Panc1 (cell line): Measurements from ENCODE around the gene SASH3. TPM values are rescaled to one million over a fixed set of nuclear protein-coding genes. Genes with fewer than 3 reads are reported as not detected.

Experiments
- ATAC-seq: fragments of 200-7000 bp; cut with Tn5 transposase; 2 replicates; pipeline ENCODE4 v1.9.1; 2020; ENCODE audit warnings: mild to moderate bottlenecking, moderate library complexity
- BruUV-seq: library from RNA; stranded (reverse); fragments of 400-500 nt; replicated peaks from 2 replicates; lab custom pipeline; 2021; lab: Mats Ljungman, UMichigan
- CTCF ChIA-PET: fragments of 300-600 bp; sonication (Branson Sonifier 250); formaldehyde crosslinking; loops from one replicate; lab custom pipeline; 2022; ENCODE audit warnings: antibody characterized with exemption; lab: Charles Lee
- POLR2A ChIA-PET: fragments of 300-600 bp; sonication (Branson Sonifier 250); formaldehyde crosslinking; loops from one replicate; lab custom pipeline; 2022; ENCODE audit warnings: antibody characterized with exemption; lab: Charles Lee
- DNase-seq: peaks from one replicate; pipeline ENCODE4 v3.0.0-alpha.2; 2010; ENCODE audit warnings: low read depth, low spot score
- H3K27ac ChIP-seq: 2 replicates; pipeline ENCODE4 v1.5.1; 2011; ENCODE audit warnings: mild to moderate bottlenecking, low read length, inconsistent platforms
- H3K27me3 ChIP-seq: fragments of 200-500 bp; sonication (Bioruptor generic); 2 replicates; pipeline ENCODE4 v1.6.0; 2014; ENCODE audit warnings: low read length, inconsistent platforms; ENCODE audit not compliant: control insufficient read depth, insufficient read depth
- H3K36me3 ChIP-seq: fragments of 200-500 bp; sonication (Bioruptor generic); 2 replicates; pipeline ENCODE4 v1.5.1; 2014; ENCODE audit warnings: inconsistent platforms, mild to moderate bottlenecking, low read length, moderate library complexity; ENCODE audit not compliant: control insufficient read depth, insufficient read depth
- H3K4me1 ChIP-seq: 2 replicates; pipeline ENCODE4 v1.5.1; 2011; ENCODE audit warnings: inconsistent platforms, mild to moderate bottlenecking, low read length, moderate library complexity; ENCODE audit not compliant: control insufficient read depth, insufficient read depth
- H3K4me3 ChIP-seq, 2 experiments: 2 replicates each; pipeline ENCODE4 v1.5.1; 2011 to 2012; ENCODE audit warnings: low read depth in 2 of 2, low read length in 2 of 2, mild to moderate bottlenecking in 2 of 2, inconsistent platforms in 1 of 2, moderate library complexity in 1 of 2
- H3K9me3 ChIP-seq: fragments of 200-500 bp; sonication (Bioruptor generic); 2 replicates; pipeline ENCODE4 v1.5.1; 2014; ENCODE audit warnings: low read depth, mild to moderate bottlenecking, inconsistent platforms, low read length, moderate library complexity; ENCODE audit not compliant: control insufficient read depth, insufficient read depth
- POLR2AphosphoS5 ChIP-seq: IDR thresholded peaks from 2 replicates; pipeline ENCODE4 v1.6.1; 2012; ENCODE audit warnings: mild to moderate bottlenecking, low read depth, low read length, moderate library complexity
- SIN3A ChIP-seq: IDR thresholded peaks from 2 replicates; pipeline ENCODE4 v1.6.1; 2012; ENCODE audit warnings: low read depth, mild to moderate bottlenecking, low read length, moderate library complexity, borderline replicate concordance; ENCODE audit not compliant: insufficient read depth
- TCF7L2 ChIP-seq: IDR thresholded peaks from 2 replicates; pipeline ENCODE4 v1.6.1; 2011; ENCODE audit warnings: mild to moderate bottlenecking, low read depth, low read length, inconsistent platforms
- in situ Hi-C: cut with HindIII; loops from 2 replicates; pipeline ENCODE4 v1.10.0; 2016; ENCODE audit warnings: low sequenced_read_pairs, low pct_unique_long_range_greater_than_20kb
- intact Hi-C: fragments of 100-400 bp; cut with micrococcal nuclease; formaldehyde crosslinking; loops from one replicate; pipeline ENCODE4 v1.10.0; 2022; ENCODE audit not compliant: unreplicated experiment
- total RNA-seq: library from RNA; stranded (reverse); gene quantifications from one replicate; pipeline ENCODE4 v1.2.1, GENCODE V29; 2021; ENCODE audit not compliant: unreplicated experiment
- TF ChIP-seq, protein P1 (sequence below): fragments of 450-650 bp; IDR thresholded peaks from 2 replicates; pipeline ENCODE4 v1.5.1; 2017; ENCODE audit warnings: mild to moderate bottlenecking
- TF ChIP-seq, protein P2 (sequence below), 2 experiments: IDR thresholded peaks; 2 replicates each; pipeline ENCODE4 v1.6.1; 2011 to 2012; ENCODE audit warnings: low read depth in 2 of 2, control low read depth in 1 of 2, low read length in 1 of 2, mild to moderate bottlenecking in 1 of 2, moderate library complexity in 1 of 2; ENCODE audit not compliant: insufficient read depth in 1 of 2

The SASH3 gene
- total RNA-seq, 1 experiment from 2014 or later = 0.33 TPM

DNA sequence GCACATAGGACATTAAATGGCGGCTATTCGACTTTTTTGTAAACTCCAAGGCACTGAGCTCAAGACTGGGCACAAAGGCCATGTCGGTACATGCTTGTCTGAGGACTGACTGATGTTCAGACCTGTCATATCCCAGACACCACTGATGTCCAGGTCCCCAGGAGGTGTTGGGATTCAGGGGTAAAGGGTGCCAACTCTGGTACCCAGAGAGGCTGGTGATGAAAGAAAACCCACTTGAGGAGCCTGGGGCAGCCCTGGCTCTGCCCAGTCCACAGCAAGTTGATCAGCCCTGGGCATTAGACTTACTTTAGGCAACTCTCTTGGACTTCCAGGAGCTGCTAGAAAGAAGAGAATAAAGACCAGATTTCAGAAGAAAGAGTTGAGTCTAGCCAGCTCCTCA, 18.7 kb downstream of the SASH3 start:
- DNase-seq (no peak), ATAC-seq (no peak)
- TF ChIP-seq POLR2AphosphoS5 = no peak
- TF ChIP-seq, protein P1, sequence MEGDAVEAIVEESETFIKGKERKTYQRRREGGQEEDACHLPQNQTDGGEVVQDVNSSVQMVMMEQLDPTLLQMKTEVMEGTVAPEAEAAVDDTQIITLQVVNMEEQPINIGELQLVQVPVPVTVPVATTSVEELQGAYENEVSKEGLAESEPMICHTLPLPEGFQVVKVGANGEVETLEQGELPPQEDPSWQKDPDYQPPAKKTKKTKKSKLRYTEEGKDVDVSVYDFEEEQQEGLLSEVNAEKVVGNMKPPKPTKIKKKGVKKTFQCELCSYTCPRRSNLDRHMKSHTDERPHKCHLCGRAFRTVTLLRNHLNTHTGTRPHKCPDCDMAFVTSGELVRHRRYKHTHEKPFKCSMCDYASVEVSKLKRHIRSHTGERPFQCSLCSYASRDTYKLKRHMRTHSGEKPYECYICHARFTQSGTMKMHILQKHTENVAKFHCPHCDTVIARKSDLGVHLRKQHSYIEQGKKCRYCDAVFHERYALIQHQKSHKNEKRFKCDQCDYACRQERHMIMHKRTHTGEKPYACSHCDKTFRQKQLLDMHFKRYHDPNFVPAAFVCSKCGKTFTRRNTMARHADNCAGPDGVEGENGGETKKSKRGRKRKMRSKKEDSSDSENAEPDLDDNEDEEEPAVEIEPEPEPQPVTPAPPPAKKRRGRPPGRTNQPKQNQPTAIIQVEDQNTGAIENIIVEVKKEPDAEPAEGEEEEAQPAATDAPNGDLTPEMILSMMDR = no peak
- TF ChIP-seq TCF7L2 = no peak
- no peak for TF ChIP-seq SIN3A
- TF ChIP-seq, protein P2, sequence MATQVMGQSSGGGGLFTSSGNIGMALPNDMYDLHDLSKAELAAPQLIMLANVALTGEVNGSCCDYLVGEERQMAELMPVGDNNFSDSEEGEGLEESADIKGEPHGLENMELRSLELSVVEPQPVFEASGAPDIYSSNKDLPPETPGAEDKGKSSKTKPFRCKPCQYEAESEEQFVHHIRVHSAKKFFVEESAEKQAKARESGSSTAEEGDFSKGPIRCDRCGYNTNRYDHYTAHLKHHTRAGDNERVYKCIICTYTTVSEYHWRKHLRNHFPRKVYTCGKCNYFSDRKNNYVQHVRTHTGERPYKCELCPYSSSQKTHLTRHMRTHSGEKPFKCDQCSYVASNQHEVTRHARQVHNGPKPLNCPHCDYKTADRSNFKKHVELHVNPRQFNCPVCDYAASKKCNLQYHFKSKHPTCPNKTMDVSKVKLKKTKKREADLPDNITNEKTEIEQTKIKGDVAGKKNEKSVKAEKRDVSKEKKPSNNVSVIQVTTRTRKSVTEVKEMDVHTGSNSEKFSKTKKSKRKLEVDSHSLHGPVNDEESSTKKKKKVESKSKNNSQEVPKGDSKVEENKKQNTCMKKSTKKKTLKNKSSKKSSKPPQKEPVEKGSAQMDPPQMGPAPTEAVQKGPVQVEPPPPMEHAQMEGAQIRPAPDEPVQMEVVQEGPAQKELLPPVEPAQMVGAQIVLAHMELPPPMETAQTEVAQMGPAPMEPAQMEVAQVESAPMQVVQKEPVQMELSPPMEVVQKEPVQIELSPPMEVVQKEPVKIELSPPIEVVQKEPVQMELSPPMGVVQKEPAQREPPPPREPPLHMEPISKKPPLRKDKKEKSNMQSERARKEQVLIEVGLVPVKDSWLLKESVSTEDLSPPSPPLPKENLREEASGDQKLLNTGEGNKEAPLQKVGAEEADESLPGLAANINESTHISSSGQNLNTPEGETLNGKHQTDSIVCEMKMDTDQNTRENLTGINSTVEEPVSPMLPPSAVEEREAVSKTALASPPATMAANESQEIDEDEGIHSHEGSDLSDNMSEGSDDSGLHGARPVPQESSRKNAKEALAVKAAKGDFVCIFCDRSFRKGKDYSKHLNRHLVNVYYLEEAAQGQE (IDR thresholded peaks at IDR 0.05; ENCODE audit: insufficient read depth in 1 of 2, low read depth in 2 of 2, low read length in 1 of 2) = no peak
- Histone ChIP-seq H3K9me3 (no peaks in the 10 kb centered on the region), H3K4me1 (no peaks in the 10 kb centered on the region), H3K4me3 (no peak overlapping the region), H3K27me3 (no peaks in the 10 kb centered on the region), H3K36me3 (no peaks in the 10 kb centered on the region), H3K27ac (no peak overlapping the region)
- ChIA-PET POLR2A (no interaction called here), CTCF (no interaction called here)
- BruUV-seq = no TSS peak
- intact Hi-C loops (no loop called here), in situ Hi-C loops (no loop called here)

DNA sequence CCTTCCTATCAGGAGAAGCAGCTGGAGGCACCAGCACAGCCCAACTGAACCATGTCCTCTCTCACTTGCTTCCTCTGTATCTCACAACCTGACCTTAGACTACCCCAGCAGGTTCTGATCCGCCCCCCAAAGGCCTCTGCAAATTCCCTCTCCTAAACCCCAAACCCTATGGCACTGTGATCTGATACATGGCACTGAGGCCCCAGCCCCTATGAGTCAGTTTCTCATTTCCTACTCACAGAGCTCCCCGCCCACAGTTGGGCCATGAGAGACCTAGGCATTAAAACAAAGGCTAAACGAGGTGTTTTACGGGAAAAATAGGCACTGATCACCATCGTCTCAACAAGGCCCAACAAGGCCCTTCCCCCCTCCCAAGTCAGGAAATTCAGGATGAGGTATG, 19.1 kb downstream of the SASH3 start:
- Histone ChIP-seq H3K4me1 (no peaks in the 10 kb centered on the region), H3K9me3 (no peaks in the 10 kb centered on the region), H3K4me3 (no peak overlapping the region), H3K36me3 (no peaks in the 10 kb centered on the region), H3K27me3 (no peaks in the 10 kb centered on the region), H3K27ac (no peak overlapping the region)
- ATAC-seq (no peak), DNase-seq (no peak)
- in situ Hi-C loops (no loop called here), intact Hi-C loops (no loop called here)
- TF ChIP-seq, protein P1 = no peak
- TF ChIP-seq SIN3A (no peak), TCF7L2 (no peak), POLR2AphosphoS5 (no peak)
- TF ChIP-seq, protein P2 (IDR thresholded peaks at IDR 0.05; ENCODE audit: insufficient read depth in 1 of 2, low read depth in 2 of 2, low read length in 1 of 2) = no peak
- POLR2A ChIA-PET = no interaction called here
- no TSS peak for BruUV-seq
- CTCF ChIA-PET = no interaction called here
